HG02763 (cell line): ENCODE data around the gene SLC26A9.

Experiments used
- ATAC-seq: cut with Tn5 transposase; IDR thresholded peaks from one replicate; pipeline ENCODE4 v1.9.1; 2021; ENCODE audit warnings: mild to moderate bottlenecking, moderate library complexity; ENCODE audit not compliant: unreplicated experiment

SLC26A9 gene, protein sequence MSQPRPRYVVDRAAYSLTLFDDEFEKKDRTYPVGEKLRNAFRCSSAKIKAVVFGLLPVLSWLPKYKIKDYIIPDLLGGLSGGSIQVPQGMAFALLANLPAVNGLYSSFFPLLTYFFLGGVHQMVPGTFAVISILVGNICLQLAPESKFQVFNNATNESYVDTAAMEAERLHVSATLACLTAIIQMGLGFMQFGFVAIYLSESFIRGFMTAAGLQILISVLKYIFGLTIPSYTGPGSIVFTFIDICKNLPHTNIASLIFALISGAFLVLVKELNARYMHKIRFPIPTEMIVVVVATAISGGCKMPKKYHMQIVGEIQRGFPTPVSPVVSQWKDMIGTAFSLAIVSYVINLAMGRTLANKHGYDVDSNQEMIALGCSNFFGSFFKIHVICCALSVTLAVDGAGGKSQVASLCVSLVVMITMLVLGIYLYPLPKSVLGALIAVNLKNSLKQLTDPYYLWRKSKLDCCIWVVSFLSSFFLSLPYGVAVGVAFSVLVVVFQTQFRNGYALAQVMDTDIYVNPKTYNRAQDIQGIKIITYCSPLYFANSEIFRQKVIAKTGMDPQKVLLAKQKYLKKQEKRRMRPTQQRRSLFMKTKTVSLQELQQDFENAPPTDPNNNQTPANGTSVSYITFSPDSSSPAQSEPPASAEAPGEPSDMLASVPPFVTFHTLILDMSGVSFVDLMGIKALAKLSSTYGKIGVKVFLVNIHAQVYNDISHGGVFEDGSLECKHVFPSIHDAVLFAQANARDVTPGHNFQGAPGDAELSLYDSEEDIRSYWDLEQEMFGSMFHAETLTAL

DNA sequence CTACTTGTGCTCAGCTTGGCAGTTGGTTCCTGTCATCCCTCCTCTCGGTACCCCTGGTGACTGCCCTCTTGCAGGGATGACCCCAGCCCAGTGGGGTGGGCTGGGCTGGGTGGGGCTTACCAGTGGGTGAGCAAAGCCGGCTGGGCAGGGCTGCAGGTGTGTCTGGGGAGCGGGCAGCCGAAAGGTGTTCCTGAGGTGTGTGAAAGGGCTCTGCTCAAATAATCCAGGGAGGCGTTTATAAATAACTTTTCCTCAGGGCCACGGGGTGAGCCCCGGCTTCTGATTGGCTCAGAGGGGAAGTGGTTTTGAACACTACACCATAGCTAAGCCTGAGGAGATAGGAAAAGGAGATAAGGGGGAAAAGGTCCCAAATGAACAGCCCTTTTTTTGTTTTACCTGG, at the start of gene SLC26A9:
SLC26A9 (minus strand) TSS at position 212 of the 400 bp plus-strand sequence. CDS start 7,636 bp downstream, outside the sequence.
- no peak for ATAC-seq

DNA sequence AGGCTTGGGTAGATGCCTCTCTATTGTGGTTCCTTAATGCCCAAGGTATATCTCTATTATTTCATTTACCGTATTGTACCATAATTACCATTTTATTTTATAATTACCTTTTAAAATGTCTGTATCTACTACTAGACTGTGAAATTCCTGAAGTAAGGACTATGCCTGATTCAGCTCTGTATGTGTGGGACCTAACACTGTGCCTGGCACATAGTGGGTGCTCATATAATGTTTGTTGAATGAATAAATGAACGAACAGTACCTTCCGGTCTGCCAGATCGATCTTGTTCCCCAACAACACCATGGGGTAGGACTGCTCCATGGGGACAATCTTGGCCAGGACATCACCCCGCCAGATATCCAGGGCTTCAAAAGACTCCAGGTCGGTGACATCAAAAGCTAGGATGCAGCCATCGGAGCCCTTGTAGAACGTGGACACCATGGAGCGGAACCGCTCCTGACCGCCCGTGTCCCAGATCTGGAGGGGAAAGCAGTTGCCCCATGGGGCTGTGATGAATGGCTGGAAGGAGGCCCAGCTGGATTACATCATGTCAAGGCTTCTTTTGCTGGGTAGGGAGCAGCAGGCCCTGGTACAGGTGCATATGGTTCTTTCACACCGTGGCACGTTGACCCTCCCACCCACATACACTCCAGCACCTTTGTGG, 49.1 kb upstream of the SLC26A9 start:
- ATAC-seq = no peak

GRCh38 chr1:205991237-205991636, 48.0 kb upstream of the SLC26A9 start:
- ATAC-seq = no peak

GRCh38 chr1:205990226-205990625, 47.0 kb upstream of the SLC26A9 start:
- ATAC-seq = no peak

- ATAC-seq = no peak
Measured at GRCh38 chr1:205989786-205990185, 46.5 kb upstream of the SLC26A9 start.

DNA sequence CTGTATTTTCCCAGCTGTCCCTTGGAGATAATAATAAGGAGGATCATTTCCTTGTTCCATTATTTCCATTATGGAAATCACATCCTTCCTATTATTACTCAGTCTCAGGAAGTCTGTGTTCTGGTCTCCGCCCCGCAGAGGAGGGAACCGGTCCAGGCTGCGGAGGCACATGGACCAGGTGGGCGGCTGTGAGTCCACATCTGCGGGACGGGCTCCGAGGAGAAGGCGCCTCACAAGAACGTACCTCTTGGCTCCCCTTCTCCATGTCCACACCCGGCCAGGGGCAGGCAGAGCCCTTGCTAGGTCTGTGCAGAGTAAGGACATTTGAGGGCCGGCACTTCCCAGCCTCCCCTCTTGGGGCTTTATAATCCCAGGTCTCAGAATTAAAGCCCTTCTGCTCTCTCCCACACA, 45.3 kb upstream of the SLC26A9 start:
- ATAC-seq = no peak

GRCh38 chr1:205986861-205987260, 43.6 kb upstream of the SLC26A9 start:
- no peak for ATAC-seq

DNA sequence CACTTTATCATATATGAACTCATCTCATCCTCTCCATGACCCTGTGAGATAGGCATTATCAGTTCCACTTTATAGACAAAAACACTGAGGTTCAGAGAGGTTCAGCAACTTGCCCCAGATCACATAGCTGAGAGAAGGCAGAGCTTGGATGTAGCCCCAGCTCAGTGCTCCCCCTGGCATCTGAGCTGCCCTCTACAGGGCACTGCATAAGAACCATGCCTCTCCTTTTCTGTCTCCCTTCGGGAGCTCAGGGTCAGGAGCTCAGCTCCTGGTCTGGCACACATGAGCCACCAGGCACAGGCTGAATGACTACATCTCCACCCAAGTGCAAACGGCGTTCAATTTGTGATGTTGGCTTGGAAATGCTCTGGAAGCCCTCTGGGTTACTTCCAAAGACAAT, 43.0 kb upstream of the SLC26A9 start:
- ATAC-seq = no peak

GRCh38 chr1:205985330-205986005, 42.2 kb upstream of the SLC26A9 start:
- no peak for ATAC-seq

DNA sequence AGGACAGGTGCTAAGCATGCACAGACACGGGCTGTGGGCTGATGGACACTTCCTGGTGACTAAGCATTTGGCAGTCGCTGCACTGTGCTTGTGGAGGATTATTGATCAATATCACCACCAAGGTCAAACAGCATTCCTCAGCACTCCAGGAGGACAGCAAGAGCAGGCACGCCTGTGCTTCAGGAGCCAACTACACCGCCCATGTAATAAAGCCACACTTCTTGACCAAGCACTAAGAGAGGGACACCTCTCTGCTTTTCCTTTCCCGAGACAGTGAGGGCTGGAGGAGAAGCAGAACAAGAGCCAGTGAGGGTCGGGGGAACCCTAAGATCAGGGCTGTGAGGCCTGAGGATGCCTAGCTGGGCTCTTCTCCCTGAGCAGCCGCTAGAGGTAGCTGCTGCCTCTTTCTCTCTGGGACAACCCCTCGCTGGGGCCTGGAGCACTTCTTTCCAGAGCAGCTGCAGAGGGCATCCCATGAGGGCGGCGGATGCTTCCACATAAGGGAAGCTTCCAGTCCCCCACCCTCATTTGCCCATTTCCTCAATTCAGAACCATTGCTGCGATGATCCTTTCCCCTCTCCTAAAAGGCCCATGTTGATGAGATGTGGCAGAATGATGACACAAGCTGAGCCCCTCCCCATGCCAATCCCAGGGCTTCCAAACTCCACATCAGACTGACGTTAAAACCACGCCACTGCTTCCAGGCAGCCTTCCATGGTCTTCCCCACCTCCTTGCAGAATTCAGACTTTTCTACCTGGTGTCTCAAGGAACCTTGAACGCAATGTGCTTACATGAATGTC, 40.9 kb upstream of the SLC26A9 start:
- ATAC-seq = no peak

- ATAC-seq = no peak
Measured at GRCh38 chr1:205981257-205981656, 38.0 kb upstream of the SLC26A9 start.

DNA sequence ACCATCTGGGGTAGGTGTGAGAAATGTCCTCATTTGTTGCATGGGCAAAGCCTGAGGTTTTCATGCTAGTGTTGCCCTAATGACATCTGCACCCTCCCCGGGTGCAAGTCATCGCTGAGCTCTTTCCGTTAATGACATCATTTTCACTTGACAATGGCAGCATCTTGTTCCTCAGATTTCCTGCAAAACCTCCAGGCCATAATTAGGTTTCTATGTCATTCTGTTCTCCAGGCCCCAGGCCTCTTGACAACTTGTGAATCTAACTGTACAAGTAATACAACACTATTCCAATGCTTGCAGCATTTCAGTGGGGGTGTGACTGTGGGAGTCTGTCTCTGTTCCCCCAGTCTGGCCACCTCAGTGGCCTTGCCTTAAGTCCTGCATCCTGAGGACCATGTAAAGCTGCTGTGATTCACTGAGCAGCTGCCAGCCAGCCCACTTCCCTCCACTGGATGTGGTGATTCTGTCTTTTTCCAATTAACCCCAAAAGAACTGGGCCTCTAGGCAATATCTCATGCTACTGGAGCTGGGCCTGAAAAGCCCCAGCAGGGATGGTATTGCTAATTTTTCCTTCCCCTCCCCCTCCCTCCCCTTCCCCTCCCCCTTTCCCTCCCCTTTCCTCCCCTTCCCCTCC, 37.1 kb upstream of the SLC26A9 start:
- no peak for ATAC-seq

- ATAC-seq = no peak
Measured at GRCh38 chr1:205979301-205979700, 36.0 kb upstream of the SLC26A9 start.

DNA sequence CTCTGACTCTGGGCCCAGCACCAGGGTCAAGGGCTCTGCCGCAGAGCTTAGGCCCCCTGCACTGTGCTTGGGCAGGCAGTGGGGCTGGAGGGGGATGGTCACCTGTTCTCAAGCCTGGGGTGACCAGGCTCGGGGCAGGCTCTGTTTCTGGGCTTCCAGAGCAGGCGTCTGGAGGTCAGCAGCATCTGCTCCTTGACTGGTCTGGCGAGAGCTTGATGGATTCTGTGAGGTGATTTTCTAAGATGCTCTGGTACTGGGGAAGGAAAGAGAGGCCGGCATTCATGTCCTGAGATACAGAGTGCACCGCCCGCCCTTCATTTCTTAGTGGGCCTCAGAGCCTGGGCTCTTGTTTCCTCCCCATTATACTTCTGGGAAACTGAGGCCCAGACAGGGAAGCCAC, 35.4 kb upstream of the SLC26A9 start:
- ATAC-seq = no peak

GRCh38 chr1:205977402-205978014, 34.3 kb upstream of the SLC26A9 start:
- ATAC-seq = no peak

GRCh38 chr1:205976708-205977401, 33.6 kb upstream of the SLC26A9 start:
- ATAC-seq = no peak

GRCh38 chr1:205976036-205976435, 32.8 kb upstream of the SLC26A9 start:
- ATAC-seq = no peak

- ATAC-seq = no peak
Measured at GRCh38 chr1:205975387-205975998, 32.2 kb upstream of the SLC26A9 start.
